HepG2 (cell line): ENCODE results near the gene SREBF1. TPM values are rescaled to one million over a fixed set of nuclear protein-coding genes. Genes with fewer than 3 reads are reported as not detected.

Experiments used
- ATAC-seq: fragments of 200-7000 bp; cut with Tn5 transposase; 3 replicates; pipeline ENCODE4 v1.9.1; 2020; ENCODE audit warnings: mild to moderate bottlenecking, moderate library complexity
- BruUV-seq: library from RNA; stranded (reverse); fragments of 400-500 nt; replicated peaks from 2 replicates; lab custom pipeline; 2021; lab: Mats Ljungman, UMichigan
- CTCF ChIA-PET: fragments of 300-600 bp; formaldehyde crosslinking; extraction: SDS; loops from one replicate; lab custom pipeline; 2021; ENCODE audit warnings: low total read pairs, inconsistent platforms, low intra/inter-chr PET ratio; lab: Yijun Ruan, JAX
- POLR2A ChIA-PET: fragments of 350-600 bp; sonication (Branson Sonifier 250); formaldehyde crosslinking; loops from one replicate; lab custom pipeline; 2020; ENCODE audit warnings: antibody characterized with exemption, inconsistent platforms; lab: Yijun Ruan, JAX
- DNase-seq: peaks from one replicate; pipeline ENCODE4 v3.0.0-alpha.2; 2015; ENCODE audit warnings: low spot score
- FAIRE-seq: peaks from 3 replicates; lab custom pipeline; 2011; peaks lifted over from hg19 to GRCh38; lab: Jason Lieb, UNC
- H2AFZ ChIP-seq: one replicate; pipeline ENCODE4 v1.6.1; 2011; ENCODE audit warnings: low read length, inconsistent platforms
- H3K27ac ChIP-seq: fragments of 300-600 bp; 3 replicates; pipeline ENCODE4 v1.8.0; 2011; ENCODE audit warnings: mixed run types, mild to moderate bottlenecking, mixed read lengths, low read length, inconsistent platforms; ENCODE audit not compliant: insufficient read depth; ENCODE audit errors: extremely low read length
- H3K27me3 ChIP-seq, 2 experiments: fragments of 200-600 bp in 1 of 2; 2 replicates in 1 of 2; 3 replicates in 1 of 2; pipeline versions ENCODE4 v1.6.0 to v1.8.0; 2011; ENCODE audit warnings: low read length in 2 of 2, mild to moderate bottlenecking in 2 of 2, moderate library complexity in 2 of 2, inconsistent platforms in 1 of 2; ENCODE audit not compliant: insufficient read depth in 2 of 2, control insufficient read depth in 1 of 2
- H3K36me3 ChIP-seq, 2 experiments: fragments of 200-600 bp in 1 of 2; replicated peaks in 1 of 2; 2 replicates in 1 of 2; 3 replicates in 1 of 2; pipeline versions ENCODE4 v1.5.1 to v1.8.0; 2011; ENCODE audit warnings: low read length in 2 of 2, inconsistent platforms in 1 of 2; ENCODE audit not compliant: insufficient read depth in 2 of 2, control insufficient read depth in 1 of 2
- H3K4me1 ChIP-seq: 2 replicates; pipeline ENCODE4 v1.5.1; 2012; ENCODE audit warnings: low read length, inconsistent platforms; ENCODE audit not compliant: insufficient read depth
- H3K4me2 ChIP-seq: 2 replicates; pipeline ENCODE4 v1.6.0; 2011; ENCODE audit warnings: low read depth, low read length, inconsistent platforms
- H3K4me3 ChIP-seq, 3 experiments: fragments of 200-600 bp in 1 of 3; sonication (generic), shearing (Covaris generic) in 1 of 3; replicated peaks in 1 of 3; 2 replicates each; pipeline ENCODE4 v1.5.1; 2011 to 2016; ENCODE audit warnings: low read length in 3 of 3, inconsistent platforms in 2 of 3, low read depth in 2 of 3, mild to moderate bottlenecking in 2 of 3, control low read depth in 1 of 3, mixed read lengths in 1 of 3; ENCODE audit not compliant: insufficient read depth in 1 of 3
- H3K79me2 ChIP-seq: one replicate; pipeline ENCODE4 v1.6.1; 2011; ENCODE audit warnings: low read length, inconsistent platforms; ENCODE audit not compliant: insufficient read depth
- H3K9ac ChIP-seq: 2 replicates; pipeline ENCODE4 v1.6.0; 2011; ENCODE audit warnings: mild to moderate bottlenecking, low read depth, low read length, inconsistent platforms; ENCODE audit not compliant: insufficient read depth
- H3K9me3 ChIP-seq: 2 replicates; pipeline ENCODE4 v1.5.1; 2012; ENCODE audit warnings: mild to moderate bottlenecking, low read length
- H4K20me1 ChIP-seq: 2 replicates; pipeline ENCODE4 v1.6.0; 2011; ENCODE audit warnings: inconsistent platforms, mild to moderate bottlenecking, low read length, moderate library complexity; ENCODE audit not compliant: insufficient read depth
- FOXK1 ChIP-seq: sonication (generic); formaldehyde crosslinking; IDR thresholded peaks from 2 replicates; pipeline ENCODE4 v1.4.0; 2020; ENCODE audit warnings: low read depth, missing genetic modification reagents, borderline replicate concordance
- GPBP1L1 ChIP-seq: sonication (generic); formaldehyde crosslinking; IDR thresholded peaks from 2 replicates; pipeline ENCODE4 v1.5.0; 2020; ENCODE audit warnings: mild to moderate bottlenecking, missing genetic modification reagents
- HOXD1 ChIP-seq: sonication (generic); formaldehyde crosslinking; IDR thresholded peaks from 2 replicates; pipeline ENCODE4 v1.5.0; 2020; ENCODE audit warnings: missing genetic modification reagents
- MEIS2 ChIP-seq: sonication (generic); formaldehyde crosslinking; IDR thresholded peaks from 2 replicates; pipeline ENCODE4 v1.9.0; 2021; ENCODE audit warnings: mild to moderate bottlenecking, missing genetic modification reagents
- NFE2 ChIP-seq: sonication (generic); formaldehyde crosslinking; IDR thresholded peaks from 2 replicates; pipeline ENCODE4 v1.4.0; 2020; ENCODE audit warnings: missing genetic modification reagents
- NFIB ChIP-seq: sonication (generic); formaldehyde crosslinking; IDR thresholded peaks from 2 replicates; pipeline ENCODE4 v1.9.0; 2021; ENCODE audit warnings: missing genetic modification reagents, mild to moderate bottlenecking, borderline replicate concordance
- RFX3 ChIP-seq: IDR thresholded peaks from 2 replicates; pipeline ENCODE4 v1.6.1; 2016; ENCODE audit warnings: missing biosample characterization, missing genetic modification reagents
- ZNF451 ChIP-seq: sonication (generic); formaldehyde crosslinking; IDR thresholded peaks from 2 replicates; pipeline ENCODE4 v1.5.0; 2020; ENCODE audit warnings: mild to moderate bottlenecking, missing genetic modification reagents
- ZNF513 ChIP-seq: sonication (generic); formaldehyde crosslinking; conservative IDR thresholded peaks from 2 replicates; pipeline ENCODE4 v1.5.0; 2020; ENCODE audit warnings: missing genetic modification reagents
- ZNF574 ChIP-seq: sonication (generic); formaldehyde crosslinking; IDR thresholded peaks from 2 replicates; pipeline ENCODE4 v1.4.0; 2020; ENCODE audit warnings: missing genetic modification reagents
- ZSCAN12 ChIP-seq: sonication (generic); formaldehyde crosslinking; IDR thresholded peaks from 2 replicates; pipeline ENCODE4 v1.9.0; 2021; ENCODE audit warnings: mild to moderate bottlenecking, missing genetic modification reagents
- ZSCAN25 ChIP-seq: sonication (generic); formaldehyde crosslinking; IDR thresholded peaks from 2 replicates; pipeline ENCODE4 v1.8.0; 2022; ENCODE audit warnings: mild to moderate bottlenecking, missing genetic modification reagents
- WGBS: methylation state at CpG from one replicate; pipeline ENCODE4 v1.1.6; 2017; ENCODE audit warnings: low lambda C conversion rate; 5-methylcytosine and 5-hydroxymethylcytosine counted together
- in situ Hi-C: cut with HindIII; loops from 2 replicates; pipeline ENCODE4 v1.10.0; 2017; ENCODE audit warnings: low pct_unique_long_range_greater_than_20kb; ENCODE audit not compliant: extremely low pct_ligation_motif_present
- intact Hi-C: fragments of 100-400 bp; cut with micrococcal nuclease; formaldehyde crosslinking; loops from one replicate; pipeline ENCODE4 v1.10.0; 2022; ENCODE audit not compliant: unreplicated experiment
- polyA plus RNA-seq, 8 experiments: library from polyadenylated mRNA; depleted of rRNA in 3 of 8; stranded (reverse) in 7 of 8; unstranded in 1 of 8; fragments of >200 nt; fragmentation: Illumina TruSeq in 4 of 8; extraction: Trizol in 4 of 8; gene quantifications; 2 replicates each; pipeline versions ENCODE4 v1.2.1 to v1.2.3, GENCODE V29; 2011 to 2016; ENCODE audit warnings: low read depth in 4 of 8, missing spikeins in 1 of 8, mixed read lengths in 1 of 8; ENCODE audit not compliant: insufficient read depth in 1 of 8
- total RNA-seq, 5 experiments: library from RNA; depleted of rRNA; stranded (reverse); fragments of >200 nt; fragmentation: Illumina TruSeq; extraction: Trizol; gene quantifications; 2 replicates each; pipeline ENCODE4 v1.2.3, GENCODE V29; 2016; ENCODE audit warnings: low read depth in 1 of 5

The SREBF1 gene
- total and polyA plus RNA-seq, 2 of the 13 experiments (the other 11 are each of a cell fraction or from before 2014, with no cell fraction given): 34.3 to 38.0 TPM

GRCh38 chr17:17857496-17857895 lies 20.7 kb upstream of the SREBF1 start:
- Histone ChIP-seq H3K36me3 (no peaks in the 10 kb centered on the region), H2AFZ (no peak overlapping the region), H3K9me3 (no peaks in the 10 kb centered on the region), H3K27me3 (no peaks in the 10 kb centered on the region), H3K9ac (no peak overlapping the region), H3K4me2 (no peak overlapping the region), H3K4me1 (peaks cover 49% of the 10 kb centered on the region), H3K27ac (no peak overlapping the region), H4K20me1 (no peaks in the 10 kb centered on the region), H3K4me3 (no peak overlapping the region), H3K79me2 (no peaks in the 10 kb centered on the region)
- 78% methylated on average over 4 of the region's 4 CpGs for WGBS
- FAIRE-seq: no peak
- intact Hi-C loops (loop anchor here (10.0 kb wide), 1 partner anchor 143 kb away; no protein-coding TSS in a partner anchor), in situ Hi-C loops (no loop called here)
- POLR2A ChIA-PET: interaction anchor here (1.7 kb wide), 1 partner anchor 46 kb away, joined by 4 read pairs; no protein-coding TSS in a partner anchor
- BruUV-seq: no TSS peak
- CTCF ChIA-PET: no interaction called here
- no peak for ATAC-seq
- DNase-seq: no peak
- no peak for TF ChIP-seq MEIS2 (CRISPR knock-in tag)
- TF ChIP-seq ZNF574 (CRISPR knock-in tag): no peak
- TF ChIP-seq ZSCAN12 (CRISPR knock-in tag): no peak
- no peak for TF ChIP-seq NFIB (CRISPR knock-in tag)
- TF ChIP-seq GPBP1L1 (CRISPR knock-in tag): no peak
- TF ChIP-seq NFE2 (CRISPR knock-in tag): no peak
- TF ChIP-seq ZNF451 (CRISPR knock-in tag): no peak
- no peak for TF ChIP-seq RFX3 (CRISPR knock-in tag)
- TF ChIP-seq ZNF513 (CRISPR knock-in tag): no peak
- TF ChIP-seq HOXD1 (CRISPR knock-in tag): no peak
- TF ChIP-seq FOXK1 (CRISPR knock-in tag): no peak
- TF ChIP-seq ZSCAN25: no peak
